ENCODE measurements around the gene NDUFS8. TPM values are rescaled to one million over a fixed set of nuclear protein-coding genes. Genes with fewer than 3 reads are reported as not detected.
"Not testable (repeated sequence)": the region's sequence is repeated elsewhere in the genome, so short reads cannot be mapped to it uniquely, and the experiment has no call there.

Gene NDUFS8
- 137 and 144 TPM in 2 replicates for total RNA-seq

GRCh38 chr11:68030318-68031143 lies at the start of gene NDUFS8:
Gene NDUFS8, plus strand, starts transcription at chr11:68030681. Its CDS starts 1,471 bp downstream, at chr11:68032152.
- H3K27me3 Mint-ChIP-seq (ENCODE audit: insufficient read depth) = peaks cover 1% of the 10 kb centered on the region
- intact Hi-C loops (cut with micrococcal nuclease) = loop anchor here (1.0 kb wide), 7 partner anchors 9 to 522 kb away; partner anchors contain the start of genes CDK2AP2, CHKA, TCIRG1 and UNC93B1
- peak within 1 kb of the TSS; percentile 82 for H3K27ac Mint-ChIP-seq
- H3K36me3 Mint-ChIP-seq (ENCODE audit: low read depth) = no peaks in the 10 kb centered on the region
- peaks cover 20% of the 10 kb centered on the region for H3K4me1 Mint-ChIP-seq (ENCODE audit: low read depth)
- no peaks in the 10 kb centered on the region for H3K9me3 Mint-ChIP-seq
- peak; percentile 96 for DNase-seq (ENCODE audit: low spot score)
- peak within 1 kb of the TSS; percentile 92 for H3K4me3 Mint-ChIP-seq

GRCh38 chr11:67981226-67981625 lies 49.3 kb upstream of the NDUFS8 start:
- H3K4me3 Mint-ChIP-seq; H3K9me3 Mint-ChIP-seq; H3K36me3 Mint-ChIP-seq (ENCODE audit: low read depth); DNase-seq (ENCODE audit: low spot score); H3K27ac Mint-ChIP-seq; H3K27me3 Mint-ChIP-seq (ENCODE audit: insufficient read depth); intact Hi-C loops (cut with micrococcal nuclease); H3K4me1 Mint-ChIP-seq (ENCODE audit: low read depth): not testable (repeated sequence)

GRCh38 chr11:67982255-67982857 lies 48.1 kb upstream of the NDUFS8 start:
- H3K4me3 Mint-ChIP-seq; H3K4me1 Mint-ChIP-seq (ENCODE audit: low read depth); H3K9me3 Mint-ChIP-seq; H3K36me3 Mint-ChIP-seq (ENCODE audit: low read depth); H3K27ac Mint-ChIP-seq; DNase-seq (ENCODE audit: low spot score); intact Hi-C loops (cut with micrococcal nuclease); H3K27me3 Mint-ChIP-seq (ENCODE audit: insufficient read depth): not testable (repeated sequence)

DNA sequence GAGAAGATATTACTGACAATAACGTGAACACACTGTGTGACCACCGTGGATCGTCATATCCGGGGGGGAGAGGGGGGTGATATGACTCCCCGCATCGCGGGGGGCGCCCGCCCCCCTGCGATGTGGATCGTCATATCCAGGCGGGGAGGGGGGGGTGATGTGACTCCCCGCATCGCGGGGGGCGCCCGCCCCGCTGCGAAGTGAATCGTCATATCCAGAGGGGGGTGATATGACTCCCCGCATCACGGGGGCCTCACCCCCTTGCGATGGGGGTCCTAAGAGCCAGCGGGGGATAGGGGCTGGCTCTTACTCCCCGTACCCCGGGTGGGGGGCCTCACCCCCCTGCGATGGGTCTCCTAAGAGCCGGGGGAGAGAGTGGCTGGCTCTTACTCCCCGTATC lies 46.5 kb upstream of the NDUFS8 start:
- intact Hi-C loops (cut with micrococcal nuclease) = no loop called here
- H3K4me1 Mint-ChIP-seq (ENCODE audit: low read depth) = no peaks in the 10 kb centered on the region
- H3K27me3 Mint-ChIP-seq (ENCODE audit: insufficient read depth) = peaks cover 5% of the 10 kb centered on the region
- H3K9me3 Mint-ChIP-seq = no peaks in the 10 kb centered on the region
- no peaks in the 10 kb centered on the region for H3K36me3 Mint-ChIP-seq (ENCODE audit: low read depth)
- DNase-seq (ENCODE audit: low spot score) = no peak
- H3K27ac Mint-ChIP-seq = no peak overlapping the region
- H3K4me3 Mint-ChIP-seq = no peak overlapping the region

GRCh38 chr11:67985302-67985701 lies 45.2 kb upstream of the NDUFS8 start:
- intact Hi-C loops (cut with micrococcal nuclease); H3K36me3 Mint-ChIP-seq (ENCODE audit: low read depth); H3K27ac Mint-ChIP-seq; H3K27me3 Mint-ChIP-seq (ENCODE audit: insufficient read depth); H3K4me1 Mint-ChIP-seq (ENCODE audit: low read depth); H3K9me3 Mint-ChIP-seq; DNase-seq (ENCODE audit: low spot score); H3K4me3 Mint-ChIP-seq: not testable (repeated sequence)

DNA sequence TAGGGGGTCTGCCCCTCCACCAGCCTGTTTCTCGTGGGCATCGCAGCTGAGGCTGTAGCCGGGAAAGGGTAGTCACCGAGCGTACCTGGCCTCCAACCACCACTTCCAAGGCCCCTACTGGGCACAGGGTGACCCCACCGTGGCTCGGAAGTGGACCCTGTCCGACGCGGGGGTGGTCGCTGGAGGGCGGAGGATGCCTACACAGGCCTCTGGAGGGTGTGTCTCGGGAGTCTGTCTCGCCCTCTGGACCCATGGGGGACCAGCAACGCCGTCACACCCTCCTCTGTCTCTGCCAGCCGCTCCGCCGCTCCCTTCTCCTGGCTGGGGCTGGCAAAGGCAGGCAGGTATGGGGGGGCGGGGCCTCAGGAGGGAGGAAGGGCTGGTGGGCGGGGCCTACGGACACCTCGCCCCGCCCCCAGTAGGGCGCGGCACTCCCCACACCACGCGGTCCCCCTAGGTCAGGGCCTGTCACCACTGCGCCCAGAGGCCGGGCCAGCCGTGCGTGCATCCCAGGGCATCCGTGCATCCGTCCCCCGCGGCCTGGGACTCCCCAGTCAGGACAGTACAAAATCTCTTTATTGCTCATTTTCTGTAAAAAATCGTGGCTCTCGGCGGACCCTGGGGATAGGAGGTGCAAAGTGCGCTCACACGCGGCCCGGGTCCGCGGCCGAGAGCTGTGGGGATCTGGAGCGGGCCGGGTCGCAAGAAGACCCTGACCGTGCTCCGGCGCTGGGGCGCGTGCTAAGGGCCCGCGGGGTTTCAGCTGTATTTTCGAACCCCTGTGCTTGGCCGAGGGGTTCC lies 39.7 kb upstream of the NDUFS8 start:
- DNase-seq (ENCODE audit: low spot score); H3K4me3 Mint-ChIP-seq; H3K27me3 Mint-ChIP-seq (ENCODE audit: insufficient read depth); H3K36me3 Mint-ChIP-seq (ENCODE audit: low read depth); H3K4me1 Mint-ChIP-seq (ENCODE audit: low read depth); intact Hi-C loops (cut with micrococcal nuclease); H3K9me3 Mint-ChIP-seq; H3K27ac Mint-ChIP-seq: not testable (repeated sequence)

DNA sequence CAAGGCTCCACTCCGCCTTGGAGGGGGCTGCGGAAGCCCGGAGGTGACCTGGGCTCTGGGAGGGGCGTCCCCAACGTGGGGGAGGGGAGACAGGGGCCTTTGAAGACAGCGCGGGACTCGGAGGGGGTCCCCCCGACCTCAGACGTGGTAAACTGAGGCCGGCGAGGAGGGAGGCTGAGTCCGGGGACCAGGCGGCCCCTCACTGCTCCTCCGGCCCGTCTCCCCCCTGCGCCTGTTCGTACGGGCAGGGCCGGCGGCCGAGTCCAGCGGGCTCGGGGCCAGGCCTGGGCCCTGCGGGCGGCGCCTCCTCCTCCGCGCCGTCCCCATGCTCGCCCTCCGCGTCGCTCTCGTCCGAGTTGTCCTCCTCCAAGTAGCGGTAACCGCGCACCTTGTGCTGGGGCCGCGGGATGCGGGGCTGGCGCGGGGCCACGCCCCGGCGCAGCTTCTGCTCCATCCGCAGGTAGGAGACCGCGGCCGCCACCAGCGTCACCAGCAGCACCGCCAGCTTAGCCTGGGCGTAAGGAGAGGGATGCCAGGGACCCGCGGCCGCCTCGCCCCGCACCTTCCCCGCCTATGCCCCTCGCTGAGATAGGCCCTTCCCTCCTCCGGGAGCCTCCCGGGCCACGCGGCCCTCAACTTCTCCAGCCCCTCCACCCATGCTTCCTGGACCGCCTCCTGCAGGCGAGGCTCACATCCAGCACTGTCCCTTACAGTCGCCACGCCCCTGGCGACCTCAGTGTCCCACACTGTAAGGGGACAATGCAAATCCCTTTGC lies 38.9 kb upstream of the NDUFS8 start:
- H3K9me3 Mint-ChIP-seq; DNase-seq (ENCODE audit: low spot score); H3K27ac Mint-ChIP-seq; H3K27me3 Mint-ChIP-seq (ENCODE audit: insufficient read depth); H3K4me3 Mint-ChIP-seq; H3K4me1 Mint-ChIP-seq (ENCODE audit: low read depth); H3K36me3 Mint-ChIP-seq (ENCODE audit: low read depth); intact Hi-C loops (cut with micrococcal nuclease): not testable (repeated sequence)

DNA sequence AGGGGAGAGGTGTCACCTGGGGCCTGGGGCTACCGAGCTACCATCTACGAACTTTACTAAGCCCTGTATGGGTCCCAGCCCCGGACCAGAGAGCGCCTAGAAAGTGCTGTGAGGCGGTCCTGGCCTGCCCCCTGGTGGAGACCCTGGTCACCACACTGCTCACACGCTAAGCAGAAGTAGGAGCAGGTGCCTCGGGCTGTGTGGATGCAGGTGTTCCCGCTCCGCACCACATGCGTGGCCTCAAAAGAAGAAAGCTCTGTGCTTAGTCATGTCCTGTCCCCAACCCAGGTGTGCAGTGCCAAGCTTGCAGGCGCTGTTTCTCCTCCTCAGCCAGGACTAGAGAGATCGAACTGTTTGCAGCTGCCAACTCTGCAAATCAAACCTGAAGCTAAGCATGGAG lies 36.7 kb upstream of the NDUFS8 start:
- H3K27ac Mint-ChIP-seq; intact Hi-C loops (cut with micrococcal nuclease); H3K4me3 Mint-ChIP-seq; H3K27me3 Mint-ChIP-seq (ENCODE audit: insufficient read depth); H3K9me3 Mint-ChIP-seq: not testable (repeated sequence)
- peaks cover 12% of the 10 kb centered on the region for H3K36me3 Mint-ChIP-seq (ENCODE audit: low read depth)
- DNase-seq (ENCODE audit: low spot score) = peak; percentile 37
- peaks cover 24% of the 10 kb centered on the region for H3K4me1 Mint-ChIP-seq (ENCODE audit: low read depth)

- DNase-seq (ENCODE audit: low spot score); H3K4me3 Mint-ChIP-seq; H3K27me3 Mint-ChIP-seq (ENCODE audit: insufficient read depth); H3K9me3 Mint-ChIP-seq; H3K27ac Mint-ChIP-seq; intact Hi-C loops (cut with micrococcal nuclease): not testable (repeated sequence)
- H3K36me3 Mint-ChIP-seq (ENCODE audit: low read depth) = peaks cover 12% of the 10 kb centered on the region
- H3K4me1 Mint-ChIP-seq (ENCODE audit: low read depth) = peaks cover 24% of the 10 kb centered on the region
Measured at GRCh38 chr11:67994387-67994786, 36.1 kb upstream of the NDUFS8 start.

DNA sequence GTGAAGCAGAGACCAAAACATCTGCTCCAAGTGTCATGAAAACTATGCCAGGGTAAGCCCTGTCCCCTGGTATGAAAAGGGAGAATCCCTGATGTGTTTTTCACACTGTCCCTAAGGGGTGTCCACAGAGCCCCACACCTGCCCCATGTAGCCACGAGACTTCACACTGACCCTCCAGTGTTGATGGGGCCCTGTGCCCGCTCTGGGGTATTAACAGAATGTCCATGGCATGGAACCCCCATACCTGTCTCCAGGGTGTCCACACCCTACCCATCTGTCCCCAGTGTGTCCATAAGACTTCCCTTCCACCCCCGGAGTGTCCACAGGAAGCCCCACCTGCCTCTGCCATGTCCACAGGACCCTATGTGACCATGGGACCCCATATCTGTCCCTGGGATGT lies 35.4 kb upstream of the NDUFS8 start:
- intact Hi-C loops (cut with micrococcal nuclease); H3K4me3 Mint-ChIP-seq; H3K9me3 Mint-ChIP-seq; DNase-seq (ENCODE audit: low spot score); H3K27ac Mint-ChIP-seq; H3K27me3 Mint-ChIP-seq (ENCODE audit: insufficient read depth): not testable (repeated sequence)
- H3K36me3 Mint-ChIP-seq (ENCODE audit: low read depth) = peaks cover 12% of the 10 kb centered on the region
- peaks cover 24% of the 10 kb centered on the region for H3K4me1 Mint-ChIP-seq (ENCODE audit: low read depth)

DNA sequence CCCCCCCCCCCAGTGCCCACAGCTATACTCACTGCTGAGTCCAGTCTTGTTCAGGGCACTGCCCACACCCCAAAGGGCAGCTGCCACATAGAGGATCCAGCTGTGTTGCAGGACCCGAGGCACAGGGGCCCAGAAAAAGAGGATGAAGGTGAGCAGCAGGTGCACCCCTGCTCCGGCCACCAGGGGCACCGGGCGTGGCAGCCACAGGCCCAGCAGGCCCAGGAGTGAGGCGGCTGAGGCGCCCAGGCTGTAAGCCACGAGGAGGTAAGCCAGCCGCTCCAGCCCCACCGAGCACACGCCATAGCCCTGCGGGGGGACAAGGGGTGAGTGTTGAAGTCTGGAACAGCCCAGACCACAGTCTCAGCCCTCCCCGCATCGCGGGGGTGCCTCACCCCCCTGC lies 34.9 kb upstream of the NDUFS8 start:
- H3K36me3 Mint-ChIP-seq (ENCODE audit: low read depth) = peaks cover 12% of the 10 kb centered on the region
- peaks cover 24% of the 10 kb centered on the region for H3K4me1 Mint-ChIP-seq (ENCODE audit: low read depth)
- DNase-seq (ENCODE audit: low spot score); H3K27ac Mint-ChIP-seq; intact Hi-C loops (cut with micrococcal nuclease); H3K9me3 Mint-ChIP-seq; H3K4me3 Mint-ChIP-seq; H3K27me3 Mint-ChIP-seq (ENCODE audit: insufficient read depth): not testable (repeated sequence)

GRCh38 chr11:67996051-67996450 lies 34.4 kb upstream of the NDUFS8 start:
- H3K36me3 Mint-ChIP-seq (ENCODE audit: low read depth) = peaks cover 12% of the 10 kb centered on the region
- DNase-seq (ENCODE audit: low spot score) = no peak
- H3K4me1 Mint-ChIP-seq (ENCODE audit: low read depth) = peaks cover 24% of the 10 kb centered on the region
- no peak overlapping the region for H3K4me3 Mint-ChIP-seq
- no peaks in the 10 kb centered on the region for H3K9me3 Mint-ChIP-seq
- no peaks in the 10 kb centered on the region for H3K27me3 Mint-ChIP-seq (ENCODE audit: insufficient read depth)
- intact Hi-C loops (cut with micrococcal nuclease) = loop anchor here (1.0 kb wide), 1 partner anchor 8 kb away; the partner anchor contains the start of gene UNC93B1
- no peak overlapping the region for H3K27ac Mint-ChIP-seq
